Motor neuron (in vitro differentiated cells): ENCODE results near the gene CLDN6. TPM values are rescaled to one million over a fixed set of nuclear protein-coding genes. Genes with fewer than 3 reads are reported as not detected.

Source experiments
- ATAC-seq, 8 experiments: fragments of 200-7000 bp; cut with Tn5 transposase; replicated peaks in 6 of 8; 2 replicates each; pipeline ENCODE4 v1.8.0; 2021; ENCODE audit warnings: mild to moderate bottlenecking in 8 of 8, moderate library complexity in 8 of 8
- H3K27ac ChIP-seq, 2 donors: fragments of 250-450 bp; sonication (Bioruptor Pico); 2 replicates each; pipeline ENCODE4 v1.9.0; 2021; ENCODE audit warnings: antibody characterized with exemption in 2 of 2, mild to moderate bottlenecking in 2 of 2, moderate library complexity in 1 of 2
- H3K4me1 ChIP-seq, 2 donors: fragments of 250-450 bp; sonication (Bioruptor Pico); replicated peaks in 1 of 2; 2 replicates each; pipeline ENCODE4 v1.6.1; 2021; ENCODE audit warnings: antibody characterized with exemption in 2 of 2, mild to moderate bottlenecking in 2 of 2, moderate library complexity in 1 of 2
- H3K4me3 ChIP-seq, 5 donors: fragments of 250-450 bp; sonication (Bioruptor Pico); 2 replicates each; pipeline ENCODE4 v1.9.0; 2021; ENCODE audit warnings: antibody characterized with exemption in 5 of 5, mild to moderate bottlenecking in 5 of 5, moderate library complexity in 4 of 5
- WGBS, 10 experiments: fragments of 450-650 bp; shearing (Covaris generic); methylation state at CpG; one replicate each; pipeline ENCODE4 v1.0.0; 2022; 5-methylcytosine and 5-hydroxymethylcytosine counted together
- in situ Hi-C, 9 experiments: fragments of 400-800 bp; cut with MboI; loops; one replicate each; pipeline ENCODE4 v1.15.0; 2021; ENCODE audit warnings: low sequenced_read_pairs in 9 of 9, low pct_unique_long_range_greater_than_20kb in 2 of 9; ENCODE audit not compliant: unreplicated experiment in 9 of 9
- total RNA-seq, 8 experiments: library from RNA; unstranded; fragments of 300-600 nt; gene quantifications; 2 replicates each; pipeline versions ENCODE4 v1.2.3 to v1.2.4, GENCODE V29; 2022

The CLDN6 gene
- total RNA-seq, 8 experiments from 2014 or later = 0.27 to 6.0 (median 1.3) TPM

- 87 to 93% (median 87%) methylated on average over 3 to 4 of the region's 17 CpGs; no CpG with 5 or more reads in 7 of the 10 experiments for WGBS, 10 experiments
- Histone ChIP-seq H3K4me3 (no peak overlapping the region), H3K27ac (no peak overlapping the region), H3K4me1 (peaks cover 8% of the 10 kb centered on the region in 2 donors)
- ATAC-seq = no peak
- in situ Hi-C loops = no loop called here
Observed at GRCh38 chr16:2973605-2974318, 44.2 kb downstream of the CLDN6 start.

GRCh38 chr16:2973093-2973492, 44.9 kb downstream of the CLDN6 start:
- WGBS, 10 experiments = 100% methylated on average over 2 of the region's 5 CpGs; no CpG with 5 or more reads in 9 of the 10 experiments
- Histone ChIP-seq H3K27ac (no peak overlapping the region), H3K4me3 (no peak overlapping the region), H3K4me1 (peaks cover 8 to 13% of the 10 kb centered on the region in 2 donors)
- ATAC-seq = no peak
- in situ Hi-C loops = no loop called here

- WGBS, 10 experiments = 57 to 100% (median 81%) methylated on average over 1 to 5 of the region's 15 CpGs; no CpG with 5 or more reads in 4 of the 10 experiments
- in situ Hi-C loops = no loop called here
- H3K27ac ChIP-seq = no peak overlapping the region
- peaks cover 8 to 13% of the 10 kb centered on the region in 2 donors for H3K4me1 ChIP-seq
- H3K4me3 ChIP-seq = no peak overlapping the region
- no peak for ATAC-seq
Observed at GRCh38 chr16:2971985-2972784, 45.8 kb downstream of the CLDN6 start.

GRCh38 chr16:2971134-2971984, 46.6 kb downstream of the CLDN6 start:
- Histone ChIP-seq H3K27ac (no peak overlapping the region), H3K4me3 (no peak overlapping the region), H3K4me1 (peaks cover 8 to 13% of the 10 kb centered on the region in 2 donors)
- in situ Hi-C loops = no loop called here
- no peak for ATAC-seq
- WGBS, 10 experiments = 91 to 100% (median 96%) methylated on average over 3 to 18 of the region's 35 CpGs; no CpG with 5 or more reads in 6 of the 10 experiments

GRCh38 chr16:2970563-2970962, 47.4 kb downstream of the CLDN6 start:
- Histone ChIP-seq H3K4me1 (peaks cover 8 to 13% of the 10 kb centered on the region in 2 donors), H3K27ac (no peak overlapping the region), H3K4me3 (peak overlapping the region; percentile 50 to 97 (median 84))
- WGBS, 10 experiments = 78 to 88% (median 79%) methylated on average over 2 to 4 of the region's 6 CpGs; no CpG with 5 or more reads in 7 of the 10 experiments
- in situ Hi-C loops = no loop called here
- ATAC-seq = no peak

GRCh38 chr16:2969545-2970521, 48.1 kb downstream of the CLDN6 start:
- 0 to 9% (median 0%) methylated on average over 1 to 15 of the region's 83 CpGs; no CpG with 5 or more reads in 4 of the 10 experiments for WGBS, 10 experiments
- H3K4me3 ChIP-seq = peak overlapping the region; percentile 50 to 97 (median 84)
- H3K4me1 ChIP-seq = peaks cover 8 to 16% of the 10 kb centered on the region in 2 donors
- in situ Hi-C loops = no loop called here
- H3K27ac ChIP-seq = peak overlapping the region; percentile 44 to 66
- peak; percentile 1 to 36 (median 8) for ATAC-seq

- peak within 1 kb of the TSS; percentile 44 to 66 for H3K27ac ChIP-seq
- peaks cover 8 to 16% of the 10 kb centered on the region in 2 donors for H3K4me1 ChIP-seq
Observed at GRCh38 chr16:2968738-2969544, 49.0 kb downstream of the CLDN6 start, which contains the start of gene PAQR4. Gene PAQR4, plus strand, starts transcription at chr16:2969348. Its CDS starts 327 bp downstream, at chr16:2969675.

GRCh38 chr16:2968368-2968737, 49.6 kb downstream of the CLDN6 start:
- WGBS, 10 experiments = 0 to 35% (median 2%) methylated on average over 1 to 9 of the region's 18 CpGs; no CpG with 5 or more reads in 5 of the 10 experiments
- H3K4me1 ChIP-seq = peaks cover 10 to 16% of the 10 kb centered on the region in 2 donors
- in situ Hi-C loops = no loop called here
- ATAC-seq = peak in 3 of 8 experiments; percentile 35 to 49 (median 48)
- H3K27ac ChIP-seq = no peak overlapping the region
- peak overlapping the region; percentile 50 to 97 (median 84) for H3K4me3 ChIP-seq

More at GRCh38 chr16:2968738-2969544, 49.0 kb downstream of the CLDN6 start, which contains the start of gene PAQR4:
- peak within 1 kb of the TSS; percentile 50 to 97 (median 84) for H3K4me3 ChIP-seq
- in situ Hi-C loops = no loop called here
- WGBS, 10 experiments = 0 to 7% (median 0%) methylated on average over 1 to 6 of the region's 98 CpGs; no CpG with 5 or more reads in 5 of the 10 experiments
- ATAC-seq = peak; percentile 72 to 82 (median 76)

- no peak overlapping the region for H3K27ac ChIP-seq
- H3K4me1 ChIP-seq = peaks cover 14 to 22% of the 10 kb centered on the region in 2 donors
- 71% methylated on average over 15 of the region's 33 CpGs; no CpG with 5 or more reads in 9 of the 10 experiments for WGBS, 10 experiments
- no peak overlapping the region for H3K4me3 ChIP-seq
- no peak for ATAC-seq
- in situ Hi-C loops = no loop called here
Observed at GRCh38 chr16:2967721-2968161, 50.2 kb downstream of the CLDN6 start.

- ATAC-seq = no peak
- Histone ChIP-seq H3K4me1 (peaks cover 14 to 24% of the 10 kb centered on the region in 2 donors), H3K4me3 (no peak overlapping the region), H3K27ac (no peak overlapping the region)
- WGBS, 10 experiments = no CpG with 5 or more reads among the region's 51 CpGs
- in situ Hi-C loops = no loop called here
Observed at GRCh38 chr16:2967211-2967631, 50.8 kb downstream of the CLDN6 start.

- ATAC-seq = no peak
- no peak overlapping the region for H3K4me3 ChIP-seq
- H3K4me1 ChIP-seq = peaks cover 14 to 24% of the 10 kb centered on the region in 2 donors
- WGBS, 10 experiments = no CpG with 5 or more reads among the region's 46 CpGs
- no peak overlapping the region for H3K27ac ChIP-seq
- in situ Hi-C loops = no loop called here
Observed at GRCh38 chr16:2966808-2967191, 51.2 kb downstream of the CLDN6 start.
